Activated naive CD8-positive, alpha-beta T cell treated with anti-CD3 and anti-CD28 coated beads, Interleukin-2, amount 10 ng/mL, durations not matched to agents 7 days and 5 days (primary cell): ENCODE measurements around the gene MYO1D. TPM values are rescaled to one million over a fixed set of nuclear protein-coding genes. Genes with fewer than 3 reads are reported as not detected.

Source experiments
- ATAC-seq: fragments of 150-1000 bp; cut with Tn5 transposase; one replicate; pipeline ENCODE4 v1.10.0; 2021; ENCODE audit warnings: low read depth, moderate library complexity
- POLR2A ChIA-PET: fragments of 350-600 bp; sonication (Branson Sonifier 250); formaldehyde crosslinking; loops from one replicate; lab custom pipeline; 2021; ENCODE audit warnings: antibody characterized with exemption; lab: Charles Lee
- DNase-seq: peaks from one replicate; pipeline ENCODE4 v3.0.0; 2021
- H3K27ac Mint-ChIP-seq: one replicate; pipeline ENCODE4 v1.8.0; 2022; ENCODE audit warnings: mild to moderate bottlenecking, mixed read lengths
- H3K27me3 Mint-ChIP-seq: one replicate; pipeline ENCODE4 v1.8.0; 2022; ENCODE audit warnings: mild to moderate bottlenecking, moderate library complexity, mixed read lengths
- H3K36me3 Mint-ChIP-seq: one replicate; pipeline ENCODE4 v1.8.0; 2021; ENCODE audit warnings: mild to moderate bottlenecking, mixed read lengths
- H3K4me1 Mint-ChIP-seq: one replicate; pipeline ENCODE4 v1.8.0; 2021; ENCODE audit warnings: mixed read lengths
- H3K4me3 Mint-ChIP-seq: one replicate; pipeline ENCODE4 v1.8.0; 2022; ENCODE audit warnings: mild to moderate bottlenecking, moderate library complexity, mixed read lengths
- H3K9me3 Mint-ChIP-seq: one replicate; pipeline ENCODE4 v1.8.0; 2021; ENCODE audit warnings: mixed read lengths
- total RNA-seq, 2 experiments: library from RNA; stranded (reverse); gene quantifications; one replicate each; pipeline ENCODE4 v1.2.3, GENCODE V29; 2021

Gene MYO1D
- total RNA-seq, 2 experiments from 2014 or later = 5.5 to 9.0 TPM

DNA sequence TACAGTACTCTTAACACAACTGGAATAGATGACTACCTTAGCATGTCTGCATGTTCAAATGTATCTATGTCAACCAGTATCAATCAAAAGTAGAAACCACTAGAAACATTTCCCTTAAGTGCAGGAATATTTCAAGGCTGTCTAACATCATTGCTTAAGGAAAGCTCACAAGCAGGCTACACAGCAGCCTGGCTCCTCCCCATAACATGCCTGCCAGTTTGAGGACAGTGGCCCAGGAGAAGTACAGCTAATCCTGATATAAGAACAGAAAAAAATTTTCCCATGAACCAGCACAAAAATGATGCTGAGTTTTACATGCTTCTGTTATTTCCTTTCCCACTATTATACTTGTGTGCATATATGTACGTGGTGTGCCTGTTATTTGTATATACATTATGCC is 175.1 kb downstream of the MYO1D start:
- no peak for ATAC-seq
- no peaks in the 10 kb centered on the region for H3K4me1 Mint-ChIP-seq
- H3K36me3 Mint-ChIP-seq = no peaks in the 10 kb centered on the region
- H3K27me3 Mint-ChIP-seq = no peaks in the 10 kb centered on the region
- H3K4me3 Mint-ChIP-seq = no peak overlapping the region
- no peak for DNase-seq
- POLR2A ChIA-PET = no interaction called here
- H3K9me3 Mint-ChIP-seq = no peaks in the 10 kb centered on the region
- H3K27ac Mint-ChIP-seq = no peak overlapping the region

DNA sequence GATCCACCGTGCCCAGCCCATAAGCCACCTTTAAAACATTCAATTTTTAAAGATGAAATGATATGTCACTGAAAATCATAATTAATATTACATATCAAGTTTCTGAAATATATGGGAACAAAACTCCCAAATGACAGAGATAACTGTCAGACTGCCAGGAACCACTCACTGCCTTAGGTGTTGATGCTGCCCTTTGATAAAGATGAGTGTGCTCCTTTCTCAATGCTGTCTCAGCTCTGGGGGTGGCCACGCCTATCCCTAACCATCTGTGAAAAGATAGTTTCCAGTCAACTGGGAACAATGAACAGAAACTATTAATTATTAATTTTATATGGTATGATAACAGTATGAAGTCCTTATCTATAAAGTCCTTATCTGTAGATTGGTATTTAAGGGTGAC is 177.7 kb downstream of the MYO1D start:
- H3K27me3 Mint-ChIP-seq = no peaks in the 10 kb centered on the region
- H3K27ac Mint-ChIP-seq = no peak overlapping the region
- DNase-seq (no peak), ATAC-seq (no peak)
- no peaks in the 10 kb centered on the region for H3K4me1 Mint-ChIP-seq
- H3K4me3 Mint-ChIP-seq = no peak overlapping the region
- POLR2A ChIA-PET = no interaction called here
- H3K9me3 Mint-ChIP-seq = no peaks in the 10 kb centered on the region
- no peaks in the 10 kb centered on the region for H3K36me3 Mint-ChIP-seq

DNA sequence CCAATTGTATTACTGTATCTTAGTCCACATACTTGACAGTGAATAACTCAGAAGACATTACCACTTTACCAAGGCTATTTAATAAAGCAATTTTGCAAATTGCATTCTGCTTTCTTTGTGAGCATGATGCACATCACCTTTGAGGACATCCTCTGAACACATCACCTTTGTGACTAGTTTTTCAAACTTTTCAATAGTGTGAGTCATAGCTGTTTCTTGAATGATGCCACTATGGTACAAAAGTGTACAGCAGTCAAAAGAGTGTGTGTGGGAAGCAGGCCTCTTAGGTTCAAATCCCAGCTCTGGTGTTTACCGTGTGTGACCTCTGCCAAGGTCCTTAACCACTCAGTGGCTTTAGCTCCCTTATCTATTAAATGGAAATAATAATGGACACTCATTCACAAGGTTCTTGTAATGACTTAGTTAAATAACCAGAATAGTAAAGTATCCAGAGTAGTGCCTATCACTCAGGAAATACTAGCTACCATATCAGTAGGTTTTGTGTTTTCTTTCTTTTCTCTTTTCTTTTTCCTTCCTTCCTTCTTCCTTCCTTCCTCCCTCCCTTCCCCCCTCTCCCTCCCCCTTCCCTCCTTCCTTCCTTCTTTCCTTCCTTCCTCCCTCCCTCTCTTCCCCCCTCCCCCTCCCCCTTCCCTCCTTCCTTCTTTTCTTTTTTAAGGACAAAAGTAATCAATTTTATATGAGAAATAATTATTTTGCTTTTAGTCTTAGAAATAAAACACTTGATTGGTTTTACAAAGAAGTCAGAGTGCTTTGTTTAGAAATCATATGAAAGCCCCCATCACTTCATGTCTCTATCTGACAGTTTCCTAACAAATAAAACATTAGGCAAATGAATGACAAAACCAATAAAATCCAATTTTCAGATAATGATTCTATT is 178.9 kb downstream of the MYO1D start:
- no peak for DNase-seq
- no peak for ATAC-seq
- Mint-ChIP-seq H3K9me3 (no peaks in the 10 kb centered on the region), H3K4me1 (no peaks in the 10 kb centered on the region), H3K27ac (no peak overlapping the region), H3K4me3 (no peak overlapping the region), H3K36me3 (no peaks in the 10 kb centered on the region), H3K27me3 (no peaks in the 10 kb centered on the region)
- POLR2A ChIA-PET = no interaction called here

DNA sequence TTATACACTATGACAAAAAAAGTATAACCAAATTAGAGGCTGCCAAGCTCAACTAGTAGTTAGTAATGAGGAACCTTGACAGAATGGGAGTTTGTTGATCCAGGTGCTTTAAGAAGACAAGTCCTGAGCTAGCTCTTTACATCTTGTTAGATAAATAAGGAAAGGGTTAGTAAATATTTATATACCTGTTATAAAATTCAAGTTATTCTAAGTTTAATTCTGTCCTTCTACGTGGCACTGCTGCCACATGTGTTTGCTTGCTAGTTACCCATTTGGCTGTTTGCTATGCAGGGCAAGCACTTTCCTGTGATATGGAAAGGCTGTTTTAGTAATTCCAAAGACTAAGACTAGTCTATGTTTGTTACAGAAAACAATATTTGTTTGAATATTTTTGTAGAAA is 180.5 kb downstream of the MYO1D start:
- POLR2A ChIA-PET = no interaction called here
- no peak overlapping the region for H3K4me3 Mint-ChIP-seq
- no peaks in the 10 kb centered on the region for H3K36me3 Mint-ChIP-seq
- DNase-seq (no peak), ATAC-seq (no peak)
- H3K9me3 Mint-ChIP-seq = no peaks in the 10 kb centered on the region
- H3K27ac Mint-ChIP-seq = no peak overlapping the region
- H3K27me3 Mint-ChIP-seq = no peaks in the 10 kb centered on the region
- no peaks in the 10 kb centered on the region for H3K4me1 Mint-ChIP-seq

DNA sequence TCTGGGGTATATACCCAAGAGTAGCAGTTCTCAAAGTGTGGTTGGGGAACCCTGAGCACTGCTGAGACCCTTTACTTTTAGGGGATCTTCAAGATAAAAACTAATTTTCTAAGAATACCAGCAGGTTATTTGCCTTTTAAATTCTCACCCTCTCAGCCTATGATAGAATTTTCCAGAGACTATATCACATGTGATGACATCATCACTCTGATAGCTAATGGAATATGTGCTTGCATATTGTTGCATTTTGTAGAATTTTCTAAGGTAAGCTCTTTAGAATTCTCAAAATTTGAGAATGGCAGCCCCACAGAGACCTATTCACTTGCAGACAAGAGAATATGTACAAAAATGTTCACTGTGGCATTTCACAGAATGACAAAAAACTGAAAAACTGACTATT is 181.1 kb downstream of the MYO1D start:
- DNase-seq (no peak), ATAC-seq (no peak)
- POLR2A ChIA-PET = no interaction called here
- no peaks in the 10 kb centered on the region for H3K27me3 Mint-ChIP-seq
- H3K4me1 Mint-ChIP-seq = no peaks in the 10 kb centered on the region
- H3K36me3 Mint-ChIP-seq = no peaks in the 10 kb centered on the region
- no peaks in the 10 kb centered on the region for H3K9me3 Mint-ChIP-seq
- no peak overlapping the region for H3K4me3 Mint-ChIP-seq
- no peak overlapping the region for H3K27ac Mint-ChIP-seq

GRCh38 chr17:32693194-32693897 is 183.6 kb downstream of the MYO1D start:
- Mint-ChIP-seq H3K4me1 (no peaks in the 10 kb centered on the region), H3K9me3 (no peaks in the 10 kb centered on the region), H3K4me3 (no peak overlapping the region), H3K27ac (no peak overlapping the region), H3K36me3 (no peaks in the 10 kb centered on the region), H3K27me3 (no peaks in the 10 kb centered on the region)
- DNase-seq (no peak), ATAC-seq (no peak)
- POLR2A ChIA-PET = no interaction called here

GRCh38 chr17:32692179-32692578 is 184.7 kb downstream of the MYO1D start:
- H3K27ac Mint-ChIP-seq = no peak overlapping the region

DNA sequence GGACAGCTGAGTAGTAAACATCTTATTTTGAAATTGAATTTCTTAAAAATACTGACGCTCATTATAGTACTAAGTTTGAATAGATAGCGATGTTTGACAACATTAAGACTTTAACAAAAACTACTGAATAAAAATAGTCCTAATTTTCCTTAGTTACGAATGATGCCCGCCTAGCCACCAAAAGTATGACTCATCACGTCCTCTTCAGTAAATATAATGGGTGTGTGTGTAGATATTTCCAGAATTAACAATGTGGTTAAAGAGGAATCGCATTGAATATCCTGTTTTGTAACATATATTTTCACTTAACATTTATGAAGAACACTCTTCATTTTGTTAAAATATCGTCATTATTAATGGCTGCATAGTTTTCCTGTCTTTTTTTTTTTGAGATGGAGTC is 187.6 kb downstream of the MYO1D start:
- no peaks in the 10 kb centered on the region for H3K9me3 Mint-ChIP-seq
- H3K4me1 Mint-ChIP-seq = no peaks in the 10 kb centered on the region
- DNase-seq (no peak), ATAC-seq (no peak)
- no peak overlapping the region for H3K27ac Mint-ChIP-seq
- H3K36me3 Mint-ChIP-seq = no peaks in the 10 kb centered on the region
- H3K27me3 Mint-ChIP-seq = no peaks in the 10 kb centered on the region
- H3K4me3 Mint-ChIP-seq = no peak overlapping the region
- POLR2A ChIA-PET = no interaction called here

More at GRCh38 chr17:32692179-32692578, 184.7 kb downstream of the MYO1D start:
- H3K27me3 Mint-ChIP-seq = no peaks in the 10 kb centered on the region
- DNase-seq (no peak), ATAC-seq (no peak)
- no peaks in the 10 kb centered on the region for H3K36me3 Mint-ChIP-seq
- no peak overlapping the region for H3K4me3 Mint-ChIP-seq
- POLR2A ChIA-PET = no interaction called here
- no peaks in the 10 kb centered on the region for H3K9me3 Mint-ChIP-seq
- H3K4me1 Mint-ChIP-seq = no peaks in the 10 kb centered on the region

- H3K27me3 Mint-ChIP-seq = no peaks in the 10 kb centered on the region
- DNase-seq (no peak), ATAC-seq (no peak)
- no peak overlapping the region for H3K4me3 Mint-ChIP-seq
- H3K4me1 Mint-ChIP-seq = no peaks in the 10 kb centered on the region
- POLR2A ChIA-PET = no interaction called here
- no peak overlapping the region for H3K27ac Mint-ChIP-seq
- H3K36me3 Mint-ChIP-seq = no peaks in the 10 kb centered on the region
- peaks cover 1% of the 10 kb centered on the region for H3K9me3 Mint-ChIP-seq
Measured at GRCh38 chr17:32688221-32688620, 188.7 kb downstream of the MYO1D start.

GRCh38 chr17:32684087-32684958 is 192.6 kb downstream of the MYO1D start:
- H3K9me3 Mint-ChIP-seq = peaks cover 1% of the 10 kb centered on the region
- no peak overlapping the region for H3K27ac Mint-ChIP-seq
- no peaks in the 10 kb centered on the region for H3K36me3 Mint-ChIP-seq
- POLR2A ChIA-PET = no interaction called here
- no peaks in the 10 kb centered on the region for H3K4me1 Mint-ChIP-seq
- no peak overlapping the region for H3K4me3 Mint-ChIP-seq
- no peak for DNase-seq
- H3K27me3 Mint-ChIP-seq = peaks cover 2% of the 10 kb centered on the region
- ATAC-seq = no peak

DNA sequence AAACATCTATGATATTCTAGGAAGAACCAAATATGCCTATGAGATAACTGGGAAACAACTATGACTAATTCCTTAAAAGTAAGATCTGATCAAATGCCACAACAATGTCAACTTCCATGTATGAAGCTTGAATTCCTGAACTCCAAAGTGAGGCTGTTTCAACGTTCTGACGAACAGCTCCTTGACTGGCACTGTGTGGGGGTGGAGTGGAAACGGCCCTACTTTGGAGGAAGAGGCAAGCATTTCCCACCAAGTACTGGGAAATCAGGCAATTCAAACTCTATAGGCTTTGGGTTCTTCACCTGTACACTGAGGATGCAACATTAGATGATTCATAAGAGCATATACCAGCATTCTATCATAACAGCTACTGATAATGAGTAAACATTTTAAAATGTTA is 203.0 kb downstream of the MYO1D start:
- H3K4me3 Mint-ChIP-seq = no peak overlapping the region
- DNase-seq (no peak), ATAC-seq (no peak)
- POLR2A ChIA-PET = no interaction called here
- no peaks in the 10 kb centered on the region for H3K4me1 Mint-ChIP-seq
- peaks cover 4% of the 10 kb centered on the region for H3K27me3 Mint-ChIP-seq
- no peak overlapping the region for H3K27ac Mint-ChIP-seq
- peaks cover 6% of the 10 kb centered on the region for H3K9me3 Mint-ChIP-seq
- no peaks in the 10 kb centered on the region for H3K36me3 Mint-ChIP-seq

- no peak overlapping the region for H3K4me3 Mint-ChIP-seq
- H3K36me3 Mint-ChIP-seq = no peaks in the 10 kb centered on the region
- H3K4me1 Mint-ChIP-seq = no peaks in the 10 kb centered on the region
- POLR2A ChIA-PET = no interaction called here
- H3K9me3 Mint-ChIP-seq = peaks cover 6% of the 10 kb centered on the region
- no peak overlapping the region for H3K27ac Mint-ChIP-seq
- peaks cover 4% of the 10 kb centered on the region for H3K27me3 Mint-ChIP-seq
- DNase-seq (no peak), ATAC-seq (no peak)
Measured at GRCh38 chr17:32672711-32673110, 204.2 kb downstream of the MYO1D start.

DNA sequence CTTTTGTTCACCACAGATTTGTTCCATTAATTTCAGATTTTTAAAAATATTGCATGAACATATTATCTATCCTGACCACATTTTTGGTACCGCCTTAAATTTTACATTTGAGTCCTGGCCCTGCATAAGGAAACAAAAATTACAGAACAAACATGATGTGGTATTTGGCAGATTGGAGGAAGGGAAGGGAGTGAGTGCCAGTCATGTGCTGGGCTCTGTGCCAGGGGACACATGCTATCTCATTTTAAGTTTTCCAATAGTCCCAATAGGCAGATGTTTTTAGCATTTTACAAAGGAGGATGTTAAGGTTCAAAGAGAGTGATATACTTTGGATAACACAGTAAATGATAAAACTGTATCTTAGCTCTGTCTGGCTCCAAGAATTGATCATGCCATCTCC is 205.0 kb downstream of the MYO1D start:
- H3K9me3 Mint-ChIP-seq = peaks cover 6% of the 10 kb centered on the region
- no peaks in the 10 kb centered on the region for H3K4me1 Mint-ChIP-seq
- POLR2A ChIA-PET = no interaction called here
- no peaks in the 10 kb centered on the region for H3K36me3 Mint-ChIP-seq
- ATAC-seq (no peak), DNase-seq (no peak)
- H3K4me3 Mint-ChIP-seq = no peak overlapping the region
- peaks cover 4% of the 10 kb centered on the region for H3K27me3 Mint-ChIP-seq
- no peak overlapping the region for H3K27ac Mint-ChIP-seq
